PC-3 (cell line): Measurements from ENCODE around the gene MED13L. TPM values are rescaled to one million over a fixed set of nuclear protein-coding genes. Genes with fewer than 3 reads are reported as not detected.
A peak's percentile ranks its signal among the peaks of the same experiment; 100 is the strongest.

Experiments used
- ATAC-seq: fragments of 200-7000 bp; cut with Tn5 transposase; 2 replicates; pipeline ENCODE4 v1.9.1; 2020; ENCODE audit warnings: mild to moderate bottlenecking, moderate library complexity
- BruUV-seq: library from RNA; stranded (reverse); fragments of 400-500 nt; replicated peaks from 2 replicates; lab custom pipeline; 2021; lab: Mats Ljungman, UMichigan
- CTCF ChIA-PET: fragments of 300-600 bp; sonication (Branson Sonifier 250); formaldehyde crosslinking; loops from one replicate; lab custom pipeline; 2022; ENCODE audit warnings: antibody characterized with exemption; lab: Charles Lee
- POLR2A ChIA-PET: fragments of 300-600 bp; sonication (Branson Sonifier 250); formaldehyde crosslinking; loops from one replicate; lab custom pipeline; 2022; ENCODE audit warnings: antibody characterized with exemption; ENCODE audit not compliant: unreplicated experiment; lab: Charles Lee
- DNase-seq: peaks from one replicate; pipeline ENCODE4 v3.0.0-alpha.2; 2015
- H2AFZ ChIP-seq: fragments of 300-600 bp; sonication (generic); 2 replicates; pipeline ENCODE4 v1.6.0; 2016; ENCODE audit warnings: antibody characterized with exemption, low read length
- H3F3A ChIP-seq: fragments of 300-600 bp; sonication (generic); one replicate; pipeline ENCODE4 v1.6.0; 2017; ENCODE audit warnings: antibody characterized with exemption, low read length, control low read depth, mild to moderate bottlenecking; ENCODE audit not compliant: unreplicated experiment
- H3K27ac ChIP-seq: fragments of 300-600 bp; sonication (generic); 2 replicates; pipeline ENCODE4 v1.5.1; 2016; ENCODE audit warnings: mild to moderate bottlenecking, low read length
- H3K27me3 ChIP-seq: fragments of 300-600 bp; sonication (generic); 2 replicates; pipeline ENCODE4 v1.6.1; 2016; ENCODE audit warnings: low read length, mixed read lengths
- H3K36me3 ChIP-seq: fragments of 300-600 bp; sonication (generic); 2 replicates; pipeline ENCODE4 v1.6.1; 2016; ENCODE audit warnings: low read depth, mixed run types, low read length, mixed read lengths
- H3K4me1 ChIP-seq: fragments of 300-600 bp; sonication (generic); 2 replicates; pipeline ENCODE4 v1.5.1; 2016; ENCODE audit warnings: low read length; ENCODE audit not compliant: insufficient read depth
- H3K4me2 ChIP-seq: fragments of 300-600 bp; sonication (generic); 2 replicates; pipeline ENCODE4 v1.6.0; 2016; ENCODE audit warnings: low read length
- H3K4me3 ChIP-seq: fragments of 300-600 bp; sonication (generic); 2 replicates; pipeline ENCODE4 v1.5.1; 2016; ENCODE audit warnings: mild to moderate bottlenecking, low read length, mixed read lengths
- H3K79me2 ChIP-seq: fragments of 300-600 bp; sonication (generic); 2 replicates; pipeline ENCODE4 v1.6.1; 2017; ENCODE audit warnings: low read length, mixed read lengths
- H3K9ac ChIP-seq: fragments of 300-600 bp; sonication (generic); 2 replicates; pipeline ENCODE4 v1.6.0; 2016; ENCODE audit warnings: mild to moderate bottlenecking, low read length
- H3K9me2 ChIP-seq: fragments of 300-600 bp; sonication (generic); replicated peaks from 2 replicates; pipeline ENCODE4 v1.6.1; 2016; ENCODE audit warnings: mixed run types, low read length, mixed read lengths
- H3K9me3 ChIP-seq: fragments of 300-600 bp; sonication (generic); 2 replicates; pipeline ENCODE4 v1.6.1; 2016; ENCODE audit warnings: low read length, mixed read lengths
- H4K20me1 ChIP-seq: fragments of 300-600 bp; sonication (generic); 2 replicates; pipeline ENCODE4 v1.6.1; 2016; ENCODE audit warnings: low read length, mixed read lengths
- CTCF ChIP-seq: fragments of 300-600 bp; sonication (generic); conservative IDR thresholded peaks from 2 replicates; pipeline ENCODE4 v1.5.1; 2017; ENCODE audit warnings: antibody characterized with exemption, low read depth, mild to moderate bottlenecking, low read length
- EZH2 ChIP-seq: fragments of 300-600 bp; sonication (generic); IDR thresholded peaks from one replicate; pipeline ENCODE4 v1.6.1; 2017; ENCODE audit warnings: antibody characterized with exemption, mild to moderate bottlenecking, low read length; ENCODE audit not compliant: unreplicated experiment
- EZH2phosphoT487 ChIP-seq: fragments of 300-600 bp; sonication (generic); IDR thresholded peaks from 2 replicates; pipeline ENCODE4 v1.6.1; 2018; ENCODE audit warnings: mild to moderate bottlenecking, antibody characterized with exemption, low read length, borderline replicate concordance
- intact Hi-C: fragments of 100-400 bp; cut with micrococcal nuclease; formaldehyde crosslinking; loops from 2 replicates; pipeline ENCODE4 v1.9.0; 2023
- total RNA-seq: library from RNA; depleted of rRNA; stranded (reverse); fragments of >200 nt; gene quantifications from 2 replicates; pipeline ENCODE4 v1.2.3, GENCODE V29; 2014

Gene MED13L
- total RNA-seq, 1 experiment from 2014 or later = 61.2 TPM

GRCh38 chr12:116244474-116245090 is 32.9 kb downstream of the MED13L start:
- Histone ChIP-seq H3K9me3 (0 out of 2 replicates have a peak, but pooled peaks cover under 1% of the 10 kb centered on the region), H3K9ac (no peak overlapping the region), H3K27me3 (no peaks in the 10 kb centered on the region), H3K79me2 (peaks cover 98% of the 10 kb centered on the region), H2AFZ (no peak overlapping the region), H4K20me1 (peaks cover 79% of the 10 kb centered on the region), H3K36me3 (0 out of 2 replicates have a peak, but pooled peaks cover under 1% of the 10 kb centered on the region), H3F3A (no peaks in the 10 kb centered on the region), H3K27ac (no peak overlapping the region), H3K4me1 (peaks cover 18% of the 10 kb centered on the region; the same call in 1 of the 2 replicates), H3K4me3 (no peak overlapping the region), H3K9me2 (no peaks in the 10 kb centered on the region), H3K4me2 (no peak overlapping the region)
- no TSS peak for BruUV-seq
- ChIA-PET POLR2A (no interaction called here), CTCF (no interaction called here)
- TF ChIP-seq EZH2phosphoT487 (no peak), EZH2 (no peak), CTCF (no peak)
- DNase-seq = no peak
- ATAC-seq = no peak
- intact Hi-C loops = no loop called here

- TF ChIP-seq EZH2 (no peak), EZH2phosphoT487 (no peak), CTCF (no peak)
- no peaks in the 10 kb centered on the region for H3K36me3 ChIP-seq
- H3K79me2 ChIP-seq = peaks cover 98% of the 10 kb centered on the region
- H3F3A ChIP-seq = no peaks in the 10 kb centered on the region
- no peaks in the 10 kb centered on the region for H3K9me3 ChIP-seq
- H4K20me1 ChIP-seq = peaks cover 75% of the 10 kb centered on the region
- DNase-seq (peak; percentile 29), ATAC-seq (peak; percentile 56)
- H3K4me3 ChIP-seq = no peak overlapping the region
- intact Hi-C loops = no loop called here
- H3K27ac ChIP-seq = no peak overlapping the region
- no TSS peak for BruUV-seq
- ChIA-PET CTCF (no interaction called here), POLR2A (no interaction called here)
- no peak overlapping the region for H3K9ac ChIP-seq
- peaks cover 18% of the 10 kb centered on the region; the same call in 1 of the 2 replicates for H3K4me1 ChIP-seq
- H2AFZ ChIP-seq = no peak overlapping the region
- H3K4me2 ChIP-seq = no peak overlapping the region
- H3K9me2 ChIP-seq = no peaks in the 10 kb centered on the region
- H3K27me3 ChIP-seq = no peaks in the 10 kb centered on the region
Measured at GRCh38 chr12:116244001-116244400, 33.5 kb downstream of the MED13L start.

- no peak overlapping the region for H3K9ac ChIP-seq
- CTCF ChIA-PET = interaction anchor here (0.6 kb wide), 1 partner anchor 719 kb away, joined by 3 read pairs; no protein-coding TSS in a partner anchor
Measured at GRCh38 chr12:116242740-116243139, 34.8 kb downstream of the MED13L start.

More at GRCh38 chr12:116242740-116243139, 34.8 kb downstream of the MED13L start:
- POLR2A ChIA-PET = no interaction called here
- intact Hi-C loops = no loop called here
- H3F3A ChIP-seq = no peaks in the 10 kb centered on the region
- H3K9me2 ChIP-seq = no peaks in the 10 kb centered on the region
- no peak overlapping the region for H2AFZ ChIP-seq
- no peak overlapping the region for H3K27ac ChIP-seq
- no peak for DNase-seq
- no peaks in the 10 kb centered on the region for H3K27me3 ChIP-seq
- no peaks in the 10 kb centered on the region for H3K36me3 ChIP-seq
- no peak overlapping the region for H3K4me3 ChIP-seq
- peaks cover 69% of the 10 kb centered on the region for H4K20me1 ChIP-seq
- no TSS peak for BruUV-seq
- no peaks in the 10 kb centered on the region for H3K9me3 ChIP-seq
- no peak for ATAC-seq
- peaks cover 98% of the 10 kb centered on the region for H3K79me2 ChIP-seq
- no peak overlapping the region for H3K4me2 ChIP-seq
- TF ChIP-seq EZH2phosphoT487 = no peak
- peaks cover 18% of the 10 kb centered on the region; the same call in 1 of the 2 replicates for H3K4me1 ChIP-seq
